ENCODE measurements around the gene POLD3. TPM values are rescaled to one million over a fixed set of nuclear protein-coding genes. Genes with fewer than 3 reads are reported as not detected.

POLD3 gene
- total and polyA plus RNA-seq, 2 donors (not counting 1 experiment from before 2014, with no cell fraction given), result 4.6 to 17.6 TPM

- whole genome bisulfite sequencing (ENCODE audit: insufficient coverage), result 83% methylated on average over 1 of the region's 6 CpGs
- CTCF ChIA-PET, result no interaction called here
- POLR2A ChIA-PET, result no interaction called here
- H3K4me3 ChIP-seq (ENCODE audit: control extremely low read depth in 1 of 5, extremely low read depth in 1 of 5, insufficient read depth in 1 of 5, low read depth in 2 of 5, low read length in 4 of 5), result no peak overlapping the region
- no peaks in the 10 kb centered on the region for H4K20me1 ChIP-seq (ENCODE audit: control insufficient read depth, insufficient read depth, low read length, poor library complexity, severe bottlenecking)
- Mint-ChIP-seq H3K27ac (no peak overlapping the region), H3K4me3 (no peak overlapping the region), H3K4me1 (no peaks in the 10 kb centered on the region), H3K9me3 (ENCODE audit: insufficient read depth) (no peaks in the 10 kb centered on the region), H3K27me3 (peaks cover 15% of the 10 kb centered on the region)
- TF ChIP-seq EZH2 (IDR thresholded peaks at IDR 0.05; ENCODE audit: borderline replicate concordance, insufficient read depth, low read depth, low read length, poor library complexity, severe bottlenecking) (no peak), CTCF (IDR thresholded peaks at IDR 0.05) (no peak)
- H3K79me2 ChIP-seq (ENCODE audit: control insufficient read depth, insufficient read depth, low read length), result no peaks in the 10 kb centered on the region
- H3K4me2 ChIP-seq (replicated peaks; ENCODE audit: low read depth, low read length, poor library complexity, severe bottlenecking), result no peak overlapping the region
- no peaks in the 10 kb centered on the region for H3K36me3 ChIP-seq (replicated peaks in 1 of 2; ENCODE audit: control extremely low read depth in 1 of 2, control insufficient read depth in 1 of 2, extremely low read depth in 1 of 2, insufficient read depth in 2 of 2, low read length in 1 of 2)
- H3K27me3 ChIP-seq (replicated peaks in 1 of 4; ENCODE audit: control extremely low read depth in 1 of 4, control insufficient read depth in 3 of 4, insufficient read depth in 4 of 4, low read length in 3 of 4), result no peaks in the 10 kb centered on the region
- intact Hi-C loops (cut with micrococcal nuclease), result loop anchor here (5.0 kb wide), 1 partner anchor 317 kb away; no protein-coding TSS in a partner anchor
- no peak overlapping the region for H3K27ac ChIP-seq (ENCODE audit: low read length in 2 of 2)
- H2AFZ ChIP-seq (ENCODE audit: insufficient read depth, low read depth, low read length, poor library complexity, severe bottlenecking), result no peak overlapping the region
- DNase-seq (no peak), ATAC-seq (ENCODE audit: low read depth) (no peak)
- no peaks in the 10 kb centered on the region for H3K4me1 ChIP-seq (ENCODE audit: control insufficient read depth in 2 of 2, insufficient read depth in 2 of 2, low read length in 2 of 2)
- H3K9me3 ChIP-seq (ENCODE audit: control extremely low read depth in 1 of 3, control insufficient read depth in 2 of 3, insufficient read depth in 1 of 3, low read length in 2 of 3), result no peaks in the 10 kb centered on the region
- no peak overlapping the region for H3K9ac ChIP-seq (ENCODE audit: low read length)
Observed at GRCh38 chr11:74574563-74574962, 17.8 kb upstream of the POLD3 start.

GRCh38 chr11:74575999-74576398 lies 16.4 kb upstream of the POLD3 start:
- DNase-seq (no peak), ATAC-seq (ENCODE audit: low read depth) (no peak)
- TF ChIP-seq CTCF (IDR thresholded peaks at IDR 0.05), result no peak
- no peak for TF ChIP-seq EZH2 (IDR thresholded peaks at IDR 0.05; ENCODE audit: borderline replicate concordance, insufficient read depth, low read depth, low read length, poor library complexity, severe bottlenecking)
- Histone ChIP-seq H3K27me3 (replicated peaks in 1 of 4; ENCODE audit: control extremely low read depth in 1 of 4, control insufficient read depth in 3 of 4, insufficient read depth in 4 of 4, low read length in 3 of 4) (no peaks in the 10 kb centered on the region), H2AFZ (ENCODE audit: insufficient read depth, low read depth, low read length, poor library complexity, severe bottlenecking) (no peak overlapping the region), H3K79me2 (ENCODE audit: control insufficient read depth, insufficient read depth, low read length) (no peaks in the 10 kb centered on the region), H3K4me2 (replicated peaks; ENCODE audit: low read depth, low read length, poor library complexity, severe bottlenecking) (no peak overlapping the region), H3K27ac (ENCODE audit: low read length in 2 of 2) (no peak overlapping the region), H3K36me3 (replicated peaks in 1 of 2; ENCODE audit: control extremely low read depth in 1 of 2, control insufficient read depth in 1 of 2, extremely low read depth in 1 of 2, insufficient read depth in 2 of 2, low read length in 1 of 2) (no peaks in the 10 kb centered on the region), H3K4me1 (ENCODE audit: control insufficient read depth in 2 of 2, insufficient read depth in 2 of 2, low read length in 2 of 2) (no peaks in the 10 kb centered on the region), H3K4me3 (ENCODE audit: control extremely low read depth in 1 of 5, extremely low read depth in 1 of 5, insufficient read depth in 1 of 5, low read depth in 2 of 5, low read length in 4 of 5) (no peak overlapping the region), H3K9me3 (ENCODE audit: control extremely low read depth in 1 of 3, control insufficient read depth in 2 of 3, insufficient read depth in 1 of 3, low read length in 2 of 3) (no peaks in the 10 kb centered on the region), H4K20me1 (ENCODE audit: control insufficient read depth, insufficient read depth, low read length, poor library complexity, severe bottlenecking) (no peaks in the 10 kb centered on the region), H3K9ac (ENCODE audit: low read length) (no peak overlapping the region)
- intact Hi-C loops (cut with micrococcal nuclease), result no loop called here
- ChIA-PET CTCF (no interaction called here), POLR2A (no interaction called here)
- Mint-ChIP-seq H3K27ac (no peak overlapping the region), H3K27me3 (peaks cover 11% of the 10 kb centered on the region), H3K4me3 (no peak overlapping the region), H3K9me3 (ENCODE audit: insufficient read depth) (no peaks in the 10 kb centered on the region), H3K4me1 (no peaks in the 10 kb centered on the region)
- WGBS (ENCODE audit: insufficient coverage), result no CpG with 5 or more reads among the region's 3 CpGs

Measured in B cell (primary cell).